NCI-H774 (cell line): Measurements from ENCODE around the gene RND3.

Source experiments
- DNase-seq: peaks from one replicate; lab custom pipeline; 2025; lab: John Stamatoyannopoulos, UW

RND3 gene

GRCh38 chr2:150438654-150439053, 48.8 kb downstream of the RND3 start:
- DNase-seq: no peak

DNA sequence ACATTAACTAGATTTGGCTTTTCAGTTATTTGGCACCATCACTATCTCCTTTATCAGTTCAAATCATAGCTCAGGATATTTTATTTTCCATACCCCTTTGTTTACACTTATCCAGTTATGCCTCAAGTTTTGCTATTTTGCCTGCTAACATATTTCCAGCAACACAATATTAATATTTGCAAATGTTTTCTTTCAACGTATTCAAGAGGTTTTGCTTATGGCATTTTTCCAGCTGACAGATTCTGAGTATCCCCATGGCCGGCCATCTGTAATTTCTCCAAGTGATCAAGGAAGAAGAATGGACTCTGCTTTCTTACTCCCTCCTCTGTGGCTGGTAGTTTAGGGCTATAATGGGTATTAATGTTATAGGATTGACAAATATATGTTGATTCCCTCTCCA, 49.4 kb downstream of the RND3 start:
- no peak for DNase-seq

DNA sequence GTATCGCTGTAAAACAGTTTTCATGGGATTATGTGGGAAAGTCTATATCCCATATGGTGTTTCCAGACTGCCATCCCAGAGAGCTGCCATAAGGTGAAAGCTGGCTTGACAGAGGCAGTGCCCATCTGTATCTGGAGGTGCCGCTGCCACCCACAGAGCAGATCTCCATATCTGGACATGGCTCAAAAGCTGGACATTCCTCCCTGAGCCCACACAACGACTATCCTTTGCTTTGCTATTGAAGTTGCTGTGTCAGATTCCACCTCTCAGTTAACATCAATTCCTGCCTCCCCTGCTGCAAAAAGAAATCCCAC, 55.2 kb downstream of the RND3 start:
- no peak for DNase-seq

GRCh38 chr2:150431561-150432311, 55.7 kb downstream of the RND3 start:
- DNase-seq: no peak

DNA sequence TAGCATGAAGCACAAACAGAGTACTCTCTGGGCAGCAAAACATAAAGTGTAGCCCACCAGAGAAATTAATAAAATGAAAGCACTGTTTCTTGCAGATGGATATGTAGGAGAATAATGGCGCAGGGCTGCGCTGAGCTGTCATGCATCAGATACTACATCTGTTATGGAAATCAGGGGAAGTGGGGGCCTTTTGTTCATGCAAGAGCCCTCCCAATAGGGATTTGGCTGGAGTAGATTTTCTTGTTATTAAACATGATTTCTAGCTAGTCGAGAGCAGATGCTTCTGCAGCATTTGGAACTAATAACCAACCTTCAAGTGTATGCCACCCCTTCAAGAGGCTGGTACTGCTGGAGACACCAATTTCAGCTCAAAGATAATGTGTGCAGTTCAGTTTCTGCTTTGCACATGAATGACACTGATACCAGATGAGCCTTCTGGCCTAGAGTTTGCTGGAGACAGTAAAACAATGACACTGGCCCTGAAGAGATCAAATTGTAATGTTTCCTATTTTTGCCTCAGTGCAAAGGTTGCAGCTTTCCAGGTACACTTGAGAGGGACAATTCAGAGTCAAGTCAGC, 58.0 kb downstream of the RND3 start:
- no peak for DNase-seq

GRCh38 chr2:150428641-150429040, 58.8 kb downstream of the RND3 start:
- no peak for DNase-seq

DNA sequence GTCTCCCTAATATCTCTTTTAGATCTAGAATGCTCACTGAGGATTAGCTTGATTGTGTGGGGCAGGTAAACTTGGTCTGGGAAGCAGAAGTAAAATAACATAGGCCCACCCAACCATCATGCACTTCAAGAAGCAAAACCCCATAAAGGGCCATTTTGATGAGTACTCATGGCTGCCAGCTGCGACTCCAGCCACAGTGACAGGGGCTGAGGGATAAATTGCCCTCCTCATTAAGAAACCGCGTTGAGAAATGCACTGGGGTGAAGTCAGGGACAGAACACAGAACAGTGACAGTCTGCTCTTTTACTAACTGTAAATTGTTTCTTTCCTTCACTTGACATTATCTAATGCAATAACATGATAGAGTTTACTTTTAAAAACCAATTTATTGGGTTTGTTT, 60.2 kb downstream of the RND3 start:
- no peak for DNase-seq

GRCh38 chr2:150426724-150427123, 60.7 kb downstream of the RND3 start:
- DNase-seq: no peak

DNA sequence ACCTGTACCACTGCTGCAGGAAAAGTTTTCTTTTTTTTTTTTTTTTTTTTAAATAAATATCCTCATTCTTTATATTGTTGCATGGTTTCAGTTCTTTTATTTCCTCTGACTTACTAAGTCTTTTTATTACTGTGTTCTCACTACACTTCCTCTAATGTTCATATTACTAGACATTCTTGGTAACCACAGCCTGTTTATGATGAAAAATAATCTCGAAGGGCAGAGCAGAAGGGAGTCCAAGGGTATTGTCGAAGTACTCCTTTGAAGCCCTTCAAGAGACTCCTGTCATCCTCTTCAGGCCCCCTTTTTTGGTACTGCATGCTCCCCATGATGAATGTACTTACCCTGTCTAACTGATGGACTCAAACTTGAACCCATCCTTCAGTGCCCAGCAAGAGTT, 61.2 kb downstream of the RND3 start:
- no peak for DNase-seq

DNA sequence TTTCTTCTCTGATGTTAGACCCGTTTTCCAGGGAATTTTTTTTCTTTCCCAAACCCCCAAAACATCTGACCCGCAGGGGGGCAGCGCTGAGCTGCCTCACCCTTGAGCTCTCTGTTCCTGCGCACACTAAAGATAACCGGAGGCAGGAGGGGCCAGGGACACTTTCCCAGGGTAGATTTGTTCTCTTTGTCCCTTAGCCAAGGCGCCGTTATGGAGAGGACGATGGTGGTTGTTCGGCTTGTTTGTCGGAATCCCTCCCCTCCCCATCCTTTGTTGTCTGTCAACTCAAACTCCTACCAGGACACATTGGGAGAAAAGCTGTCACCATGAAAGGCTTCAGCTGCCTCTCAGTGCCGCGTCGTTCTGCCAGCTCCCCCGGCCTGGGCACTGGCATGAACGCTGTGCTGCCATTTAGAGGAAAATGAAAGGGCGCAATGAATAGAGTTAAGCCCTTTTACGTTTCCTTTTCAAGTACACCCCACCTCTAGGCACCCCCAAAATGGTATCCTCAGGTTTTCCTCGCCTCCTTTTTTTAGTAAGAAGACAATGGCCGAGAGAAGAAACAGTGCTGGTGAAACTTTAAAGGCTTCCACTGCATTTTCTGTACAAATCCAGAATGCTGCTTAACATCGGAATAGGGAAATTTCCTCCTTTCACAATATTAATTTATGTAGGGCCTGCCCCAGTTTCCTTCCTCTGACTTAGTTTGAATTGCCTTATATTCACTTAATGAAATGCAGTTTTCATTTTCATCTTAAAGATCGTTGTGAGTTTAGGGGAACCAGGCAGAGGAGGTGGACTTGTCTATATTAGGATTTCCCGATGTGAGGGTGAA, 62.1 kb downstream of the RND3 start:
- no peak for DNase-seq

GRCh38 chr2:150424406-150424805, 63.1 kb downstream of the RND3 start:
- DNase-seq: no peak

DNA sequence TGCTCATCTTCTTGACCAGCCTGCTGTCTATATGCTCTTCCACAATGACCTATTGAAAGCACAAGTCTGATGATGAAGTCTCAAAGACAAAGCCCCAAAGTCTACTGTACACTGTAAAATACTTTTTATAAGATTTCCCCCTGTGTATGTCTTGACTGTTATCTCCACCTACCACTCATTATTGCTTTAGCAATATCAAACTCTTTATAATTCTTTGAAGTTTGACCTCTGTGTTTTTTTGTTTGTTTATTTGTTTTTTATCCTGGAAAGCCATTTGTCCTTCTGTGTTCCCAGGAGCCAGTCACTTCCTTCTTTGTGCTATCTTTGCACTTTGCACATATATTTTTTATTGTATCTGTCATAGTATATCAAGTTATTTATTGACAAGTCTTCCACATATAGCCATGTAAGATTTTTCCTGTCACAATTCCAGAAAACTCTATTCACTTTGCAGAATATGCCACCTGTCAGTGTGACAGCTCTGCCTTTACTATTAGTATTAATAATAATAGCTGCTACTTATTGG, 66.3 kb downstream of the RND3 start:
- DNase-seq: no peak

DNA sequence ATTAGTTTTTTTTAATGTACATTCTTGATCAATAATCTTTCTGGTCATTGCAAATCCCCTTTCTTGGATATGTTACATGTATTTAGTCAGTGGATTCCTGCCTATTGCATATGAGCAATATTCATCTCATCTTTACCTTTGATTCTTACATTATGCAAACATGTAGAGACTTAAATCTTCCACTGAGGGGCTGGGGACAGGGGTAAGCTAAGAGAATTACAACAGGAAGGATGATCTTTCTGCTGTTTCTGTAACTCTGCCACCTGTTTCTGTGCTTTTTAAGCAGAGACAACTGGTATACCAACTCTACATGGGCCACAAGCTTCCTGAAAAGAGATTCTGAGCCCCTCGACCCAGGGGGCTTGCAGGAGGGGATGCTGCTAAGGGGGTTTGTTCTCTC, 68.6 kb downstream of the RND3 start:
- no peak for DNase-seq
